Endothelial cell (in vitro differentiated cells): Measurements from ENCODE around the gene CRX. TPM values are rescaled to one million over a fixed set of nuclear protein-coding genes. Genes with fewer than 3 reads are reported as not detected.
"Not testable (repeated sequence)": the region's sequence is repeated elsewhere in the genome, so short reads cannot be mapped to it uniquely, and the experiment has no call there.

ENCODE experiments used
- DNase-seq: peaks from one replicate; pipeline ENCODE4 v3.0.0; 2021; ENCODE audit warnings: low spot score
- H3K27ac Mint-ChIP-seq: one replicate; pipeline ENCODE4 v1.8.0; 2021; ENCODE audit warnings: mixed read lengths, inconsistent platforms; ENCODE audit not compliant: unreplicated experiment
- H3K27me3 Mint-ChIP-seq: one replicate; pipeline ENCODE4 v1.8.0; 2021; ENCODE audit warnings: mild to moderate bottlenecking, moderate library complexity, mixed read lengths, inconsistent platforms; ENCODE audit not compliant: unreplicated experiment
- H3K36me3 Mint-ChIP-seq: one replicate; pipeline ENCODE4 v1.8.0; 2021; ENCODE audit warnings: mild to moderate bottlenecking, low read depth, mixed read lengths, inconsistent platforms; ENCODE audit not compliant: unreplicated experiment
- H3K4me1 Mint-ChIP-seq: one replicate; pipeline ENCODE4 v1.8.0; 2021; ENCODE audit warnings: mild to moderate bottlenecking, mixed read lengths, inconsistent platforms; ENCODE audit not compliant: unreplicated experiment
- H3K4me3 Mint-ChIP-seq: one replicate; pipeline ENCODE4 v1.8.0; 2021; ENCODE audit warnings: mild to moderate bottlenecking, mixed read lengths, inconsistent platforms; ENCODE audit not compliant: unreplicated experiment
- H3K9me3 Mint-ChIP-seq: one replicate; pipeline ENCODE4 v1.8.0; 2021; ENCODE audit warnings: mixed read lengths, inconsistent platforms; ENCODE audit not compliant: unreplicated experiment
- total RNA-seq: library from RNA; stranded (reverse); fragmentation: NEBNext Ultra II Directional; extraction: Animal tissue kit (Norgen Biotek cat#: 25700); gene quantifications from one replicate; pipeline ENCODE4 v1.2.1, GENCODE V29; 2021; ENCODE audit not compliant: unreplicated experiment
- TF ChIP-seq, protein P1 (sequence below): fragments of 200-600 bp; sonication (generic); IDR thresholded peaks from one replicate; pipeline ENCODE4 v1.5.0; 2021; ENCODE audit warnings: antibody characterized with exemption; ENCODE audit not compliant: unreplicated experiment

The CRX gene
- total RNA-seq, 1 donor from 2014 or later: not detected

DNA sequence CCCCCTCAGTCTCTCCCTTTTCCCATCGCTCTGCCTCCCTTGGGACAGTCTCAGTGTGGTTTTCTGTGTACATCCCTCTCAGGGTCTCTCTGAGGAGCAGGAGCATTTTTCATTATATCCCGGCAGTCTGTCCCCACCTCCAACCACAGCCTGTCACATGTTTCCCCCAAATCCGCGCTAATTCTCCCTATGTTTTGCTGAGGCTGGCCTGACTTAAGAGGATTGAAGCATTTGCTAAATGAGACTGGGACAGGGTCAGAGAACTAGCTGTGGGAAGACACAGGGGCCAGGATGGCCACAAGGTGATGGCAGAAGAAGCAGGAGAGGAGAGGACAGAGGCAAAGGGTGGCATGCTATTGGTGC lies 22.9 kb upstream of the CRX start:
- H3K9me3 Mint-ChIP-seq: no peaks in the 10 kb centered on the region
- H3K27me3 Mint-ChIP-seq: peaks cover 3% of the 10 kb centered on the region
- TF ChIP-seq, protein P1, sequence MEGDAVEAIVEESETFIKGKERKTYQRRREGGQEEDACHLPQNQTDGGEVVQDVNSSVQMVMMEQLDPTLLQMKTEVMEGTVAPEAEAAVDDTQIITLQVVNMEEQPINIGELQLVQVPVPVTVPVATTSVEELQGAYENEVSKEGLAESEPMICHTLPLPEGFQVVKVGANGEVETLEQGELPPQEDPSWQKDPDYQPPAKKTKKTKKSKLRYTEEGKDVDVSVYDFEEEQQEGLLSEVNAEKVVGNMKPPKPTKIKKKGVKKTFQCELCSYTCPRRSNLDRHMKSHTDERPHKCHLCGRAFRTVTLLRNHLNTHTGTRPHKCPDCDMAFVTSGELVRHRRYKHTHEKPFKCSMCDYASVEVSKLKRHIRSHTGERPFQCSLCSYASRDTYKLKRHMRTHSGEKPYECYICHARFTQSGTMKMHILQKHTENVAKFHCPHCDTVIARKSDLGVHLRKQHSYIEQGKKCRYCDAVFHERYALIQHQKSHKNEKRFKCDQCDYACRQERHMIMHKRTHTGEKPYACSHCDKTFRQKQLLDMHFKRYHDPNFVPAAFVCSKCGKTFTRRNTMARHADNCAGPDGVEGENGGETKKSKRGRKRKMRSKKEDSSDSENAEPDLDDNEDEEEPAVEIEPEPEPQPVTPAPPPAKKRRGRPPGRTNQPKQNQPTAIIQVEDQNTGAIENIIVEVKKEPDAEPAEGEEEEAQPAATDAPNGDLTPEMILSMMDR: no peak
- H3K4me3 Mint-ChIP-seq: no peak overlapping the region
- no peak overlapping the region for H3K27ac Mint-ChIP-seq
- no peaks in the 10 kb centered on the region for H3K36me3 Mint-ChIP-seq
- H3K4me1 Mint-ChIP-seq: no peaks in the 10 kb centered on the region
- no peak for DNase-seq

DNA sequence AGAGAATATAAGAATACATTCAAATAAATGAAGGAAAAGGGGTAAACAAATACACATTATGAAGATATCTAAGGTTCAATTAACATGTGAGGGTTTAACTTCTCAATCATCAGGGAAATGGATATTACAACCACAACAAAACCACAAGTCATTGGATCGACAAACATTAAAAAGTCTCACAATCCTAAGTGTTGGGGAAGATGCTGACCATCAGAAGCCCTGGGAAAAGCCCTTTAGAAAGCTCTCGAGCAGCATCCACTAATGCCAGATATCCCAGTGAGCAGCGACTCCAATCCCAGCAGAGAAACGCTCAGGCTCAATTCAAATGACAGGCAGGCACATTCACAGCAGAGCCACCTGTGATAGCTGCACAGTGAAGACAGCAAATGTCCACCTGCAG lies 20.5 kb upstream of the CRX start:
- H3K4me1 Mint-ChIP-seq: no peaks in the 10 kb centered on the region
- H3K36me3 Mint-ChIP-seq: no peaks in the 10 kb centered on the region
- no peak overlapping the region for H3K4me3 Mint-ChIP-seq
- no peak overlapping the region for H3K27ac Mint-ChIP-seq
- DNase-seq: no peak
- no peaks in the 10 kb centered on the region for H3K9me3 Mint-ChIP-seq
- TF ChIP-seq, protein P1: no peak
- H3K27me3 Mint-ChIP-seq: peaks cover 3% of the 10 kb centered on the region

DNA sequence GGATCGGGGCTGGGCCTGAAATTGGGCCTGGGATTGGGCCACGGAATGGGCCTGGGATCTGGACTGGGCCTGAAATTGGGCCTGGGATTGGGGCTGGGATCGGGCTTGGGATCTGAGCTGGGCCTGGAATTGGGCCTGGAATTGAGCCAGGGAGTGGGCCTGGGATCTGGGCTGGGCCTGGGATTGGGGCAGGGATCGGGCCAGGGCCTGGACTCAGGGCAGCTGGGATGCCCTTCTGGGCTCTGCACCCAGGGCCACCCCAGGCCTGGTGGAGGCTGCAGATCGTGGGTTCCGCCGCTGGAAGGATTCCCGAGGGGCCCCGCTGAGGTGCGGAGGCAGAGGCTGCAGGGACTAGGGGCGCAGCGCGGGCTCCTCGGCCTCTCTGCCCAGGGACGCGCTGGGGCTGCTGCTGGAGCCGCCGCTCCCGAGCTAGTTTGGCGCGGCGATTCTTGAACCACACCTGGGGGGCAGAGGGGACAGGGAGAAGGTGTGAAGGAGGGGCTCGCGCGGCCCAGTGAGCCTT lies 19.2 kb upstream of the CRX start:
- Mint-ChIP-seq H3K27me3 (peaks cover 3% of the 10 kb centered on the region), H3K27ac (no peak overlapping the region), H3K4me1 (no peaks in the 10 kb centered on the region), H3K9me3 (no peaks in the 10 kb centered on the region), H3K4me3 (no peak overlapping the region), H3K36me3 (no peaks in the 10 kb centered on the region)
- DNase-seq: no peak
- TF ChIP-seq, protein P1: no peak

DNA sequence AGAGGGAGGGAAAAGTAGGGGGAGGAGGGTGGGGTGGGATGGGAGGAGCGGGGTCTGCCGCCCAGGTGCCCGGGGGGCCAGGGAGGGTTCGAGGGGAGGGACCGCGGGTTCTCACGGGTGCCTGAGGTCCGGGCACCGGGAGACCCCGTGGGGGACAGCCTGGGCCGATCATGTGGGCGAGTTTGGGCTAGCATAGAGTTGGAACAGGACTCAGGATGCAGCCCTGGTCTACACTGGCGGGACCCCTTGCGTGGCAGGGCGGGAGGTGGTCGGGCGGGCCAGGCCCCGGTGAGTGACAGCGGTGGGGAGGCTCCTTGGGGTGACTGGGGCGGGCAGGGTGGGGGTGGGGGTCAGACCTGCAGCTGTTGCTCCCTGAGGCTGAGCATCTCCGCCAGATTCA lies 18.6 kb upstream of the CRX start:
- H3K9me3 Mint-ChIP-seq, H3K27ac Mint-ChIP-seq, H3K27me3 Mint-ChIP-seq, H3K4me3 Mint-ChIP-seq, H3K4me1 Mint-ChIP-seq, DNase-seq, H3K36me3 Mint-ChIP-seq: not testable (repeated sequence)

DNA sequence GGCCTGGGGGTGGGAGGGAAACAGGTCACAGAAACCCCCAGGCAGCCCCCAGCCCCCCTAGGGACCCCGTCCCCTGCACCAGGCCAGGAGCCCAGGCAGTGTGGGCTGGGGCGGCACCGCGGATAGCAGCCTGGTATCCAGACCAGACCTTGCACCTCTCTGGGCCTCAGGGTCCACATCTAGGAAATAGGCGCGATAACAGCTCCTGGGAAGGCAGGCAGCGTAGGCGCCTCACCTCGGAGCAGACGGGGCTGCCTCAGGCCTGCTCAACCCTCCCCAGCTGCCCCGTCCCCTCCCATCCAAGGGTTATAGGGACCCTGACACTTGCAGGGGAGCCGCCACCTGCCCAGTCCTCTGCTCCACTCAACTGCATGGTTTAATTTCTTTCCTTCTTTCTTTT lies 18.1 kb upstream of the CRX start:
- H3K27ac Mint-ChIP-seq, H3K36me3 Mint-ChIP-seq, DNase-seq, H3K4me3 Mint-ChIP-seq, H3K9me3 Mint-ChIP-seq, H3K27me3 Mint-ChIP-seq, H3K4me1 Mint-ChIP-seq: not testable (repeated sequence)

DNA sequence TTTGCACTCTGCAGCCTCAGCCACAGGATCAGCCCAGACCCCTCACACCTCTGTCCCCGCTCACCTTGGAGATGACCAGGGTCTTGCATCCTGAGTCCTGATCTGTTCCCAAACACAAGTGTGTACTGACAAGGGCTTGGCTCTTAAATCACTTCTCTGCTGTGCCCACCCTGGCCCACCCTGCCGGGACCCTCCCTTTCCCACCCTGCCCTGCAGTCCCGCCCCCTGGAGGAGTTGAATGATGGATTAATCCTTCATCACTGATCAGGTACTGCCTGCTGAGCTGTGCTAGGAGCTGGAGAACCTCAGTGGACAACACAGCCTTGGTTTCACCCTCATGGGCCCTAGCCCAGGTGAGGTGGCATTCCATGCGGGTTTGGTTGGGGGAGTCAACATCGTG lies 17.3 kb upstream of the CRX start, which contains the start of gene TPRX1:
Gene TPRX1 (minus strand): TSS at position 101 of the 400 bp plus-strand sequence. CDS start 12 bp downstream, at position 89.
- not testable (repeated sequence) for H3K4me3 Mint-ChIP-seq, H3K36me3 Mint-ChIP-seq, DNase-seq, H3K9me3 Mint-ChIP-seq, H3K27me3 Mint-ChIP-seq, H3K4me1 Mint-ChIP-seq, H3K27ac Mint-ChIP-seq
